Activated CD8-positive, alpha-beta T cell treated with anti-CD3 and anti-CD28 coated beads for 36 hours (primary cell): ENCODE data around the gene CASP7. TPM values are rescaled to one million over a fixed set of nuclear protein-coding genes. Genes with fewer than 3 reads are reported as not detected.
A peak's percentile ranks its signal among the peaks of the same experiment; 100 is the strongest.

Source experiments
- ATAC-seq: fragments of 200-7000 bp; cut with Tn5 transposase; one replicate; pipeline ENCODE4 v1.10.0; 2021; ENCODE audit warnings: mild to moderate bottlenecking, moderate library complexity
- CTCF ChIA-PET: fragments of 350-600 bp; sonication (Branson Sonifier 250); formaldehyde crosslinking; loops from one replicate; lab custom pipeline; 2021; ENCODE audit warnings: antibody characterized with exemption; lab: Charles Lee
- POLR2A ChIA-PET: fragments of 350-600 bp; sonication (Branson Sonifier 250); formaldehyde crosslinking; loops from one replicate; lab custom pipeline; 2021; ENCODE audit warnings: antibody characterized with exemption; lab: Charles Lee
- DNase-seq: peaks from one replicate; pipeline ENCODE4 v3.0.0-alpha.2; 2020
- H3K27ac Mint-ChIP-seq: one replicate; pipeline ENCODE4 v1.8.0; 2021; ENCODE audit warnings: mild to moderate bottlenecking, mixed read lengths
- H3K27me3 Mint-ChIP-seq: one replicate; pipeline ENCODE4 v1.8.0; 2021; ENCODE audit warnings: mixed read lengths
- H3K36me3 Mint-ChIP-seq: one replicate; pipeline ENCODE4 v1.8.0; 2021; ENCODE audit warnings: low read depth, mixed read lengths
- H3K4me1 Mint-ChIP-seq: one replicate; pipeline ENCODE4 v1.8.0; 2021; ENCODE audit warnings: low read depth, mixed read lengths
- H3K4me3 Mint-ChIP-seq: one replicate; pipeline ENCODE4 v1.8.0; 2021; ENCODE audit warnings: mild to moderate bottlenecking, moderate library complexity, mixed read lengths
- H3K9me3 Mint-ChIP-seq: one replicate; pipeline ENCODE4 v1.8.0; 2021; ENCODE audit warnings: mixed read lengths
- CTCF ChIP-seq: fragments of 200-600 bp; IDR thresholded peaks from one replicate; pipeline ENCODE4 v1.8.0; 2022; ENCODE audit warnings: antibody characterized with exemption, mild to moderate bottlenecking
- intact Hi-C: fragments of 100-400 bp; cut with micrococcal nuclease; formaldehyde crosslinking; loops from one replicate; pipeline ENCODE4 v1.10.0; 2022
- total RNA-seq, 2 experiments: library from RNA; stranded (reverse); gene quantifications; one replicate each; pipeline ENCODE4 v1.2.3, GENCODE V29; 2021

The CASP7 gene
- total RNA-seq, 2 experiments from 2014 or later = 23.7 to 24.2 TPM

- POLR2A ChIA-PET = no interaction called here
- intact Hi-C loops = no loop called here
- DNase-seq (no peak), ATAC-seq (no peak)
- CTCF ChIA-PET = no interaction called here
- Mint-ChIP-seq H3K36me3 (peaks cover 54% of the 10 kb centered on the region), H3K9me3 (no peaks in the 10 kb centered on the region), H3K27me3 (no peaks in the 10 kb centered on the region), H3K27ac (no peak overlapping the region), H3K4me1 (peaks cover 6% of the 10 kb centered on the region), H3K4me3 (no peak overlapping the region)
- no peak for TF ChIP-seq CTCF
Measured at GRCh38 chr10:113720386-113720785, 40.7 kb downstream of the CASP7 start.

- no peak for DNase-seq
- Mint-ChIP-seq H3K27me3 (no peaks in the 10 kb centered on the region), H3K4me1 (no peaks in the 10 kb centered on the region), H3K4me3 (no peak overlapping the region), H3K27ac (no peak overlapping the region), H3K36me3 (peaks cover 31% of the 10 kb centered on the region), H3K9me3 (no peaks in the 10 kb centered on the region)
- no peak for TF ChIP-seq CTCF
- no peak for ATAC-seq
- CTCF ChIA-PET = no interaction called here
- intact Hi-C loops = no loop called here
- POLR2A ChIA-PET = no interaction called here
Measured at GRCh38 chr10:113732160-113732881, 52.6 kb downstream of the CASP7 start.

- no peak for TF ChIP-seq CTCF
- intact Hi-C loops = no loop called here
- H3K4me3 Mint-ChIP-seq = no peak overlapping the region
- no peaks in the 10 kb centered on the region for H3K4me1 Mint-ChIP-seq
- ATAC-seq = no peak
- ChIA-PET POLR2A (no interaction called here), CTCF (no interaction called here)
- no peaks in the 10 kb centered on the region for H3K9me3 Mint-ChIP-seq
- DNase-seq = no peak
- H3K27ac Mint-ChIP-seq = no peak overlapping the region
- H3K27me3 Mint-ChIP-seq = no peaks in the 10 kb centered on the region
- H3K36me3 Mint-ChIP-seq = peaks cover 27% of the 10 kb centered on the region
Measured at GRCh38 chr10:113732966-113733365, 53.3 kb downstream of the CASP7 start.

- ATAC-seq (no peak), DNase-seq (no peak)
- Mint-ChIP-seq H3K4me1 (no peaks in the 10 kb centered on the region), H3K36me3 (peaks cover 21% of the 10 kb centered on the region), H3K27ac (no peak overlapping the region), H3K9me3 (no peaks in the 10 kb centered on the region), H3K27me3 (no peaks in the 10 kb centered on the region), H3K4me3 (no peak overlapping the region)
- ChIA-PET CTCF (no interaction called here), POLR2A (no interaction called here)
- no peak for TF ChIP-seq CTCF
- intact Hi-C loops = no loop called here
Measured at GRCh38 chr10:113733635-113734034, 53.9 kb downstream of the CASP7 start.

- H3K27me3 Mint-ChIP-seq = no peaks in the 10 kb centered on the region
- ChIA-PET POLR2A (no interaction called here), CTCF (interaction anchor here (0.8 to 1.6 kb wide), 2 partner anchors 12 to 16 kb away, joined by 4 to 5 read pairs; partner anchors contain the start of gene PLEKHS1)
- no peak for TF ChIP-seq CTCF
- DNase-seq (peak; percentile 6), ATAC-seq (peak; percentile 37)
- no peaks in the 10 kb centered on the region for H3K4me1 Mint-ChIP-seq
- peaks cover 3% of the 10 kb centered on the region for H3K36me3 Mint-ChIP-seq
- H3K27ac Mint-ChIP-seq = no peak overlapping the region
- intact Hi-C loops = no loop called here
- no peak overlapping the region for H3K4me3 Mint-ChIP-seq
- H3K9me3 Mint-ChIP-seq = no peaks in the 10 kb centered on the region
Measured at GRCh38 chr10:113735913-113736312, 56.2 kb downstream of the CASP7 start.
